NCI-H1105 (cell line): ENCODE measurements around the gene LRRC4.

Experiments
- DNase-seq: peaks from one replicate; lab custom pipeline; 2025; lab: John Stamatoyannopoulos, UW

The LRRC4 gene

GRCh38 chr7:128059143-128059988 is 28.1 kb upstream of the LRRC4 start:
- DNase-seq = no peak

GRCh38 chr7:128057909-128058308 is 26.7 kb upstream of the LRRC4 start:
- no peak for DNase-seq

GRCh38 chr7:128056901-128057300 is 25.7 kb upstream of the LRRC4 start:
- no peak for DNase-seq

GRCh38 chr7:128055637-128056036 is 24.4 kb upstream of the LRRC4 start:
- no peak for DNase-seq

GRCh38 chr7:128054511-128054910 is 23.3 kb upstream of the LRRC4 start:
- no peak for DNase-seq

GRCh38 chr7:128053991-128054390 is 22.8 kb upstream of the LRRC4 start:
- no peak for DNase-seq

GRCh38 chr7:128053023-128053422 is 21.8 kb upstream of the LRRC4 start:
- DNase-seq = peak; percentile 90

GRCh38 chr7:128052404-128052803 is 21.2 kb upstream of the LRRC4 start:
- no peak for DNase-seq

- no peak for DNase-seq
These were observed 14.5 kb upstream of the LRRC4 start for GRCh38 chr7:128045766-128046165.

GRCh38 chr7:128045158-128045557 is 13.9 kb upstream of the LRRC4 start:
- no peak for DNase-seq

- no peak for DNase-seq
These were observed 12.8 kb upstream of the LRRC4 start for GRCh38 chr7:128044064-128044463.

GRCh38 chr7:128042012-128042411 is 10.8 kb upstream of the LRRC4 start:
- DNase-seq = no peak

- DNase-seq = no peak
These were observed 10.0 kb upstream of the LRRC4 start for GRCh38 chr7:128041203-128041602.

- DNase-seq = no peak
These were observed 9.0 kb upstream of the LRRC4 start for GRCh38 chr7:128040205-128040604.

GRCh38 chr7:128039544-128039953 is 8.3 kb upstream of the LRRC4 start:
- no peak for DNase-seq

GRCh38 chr7:128037880-128038619 is 6.8 kb upstream of the LRRC4 start:
- DNase-seq = no peak

- DNase-seq = no peak
These were observed 5.8 kb upstream of the LRRC4 start for GRCh38 chr7:128037081-128037480.

GRCh38 chr7:128036226-128036940 is 5.1 kb upstream of the LRRC4 start:
- no peak for DNase-seq

GRCh38 chr7:128035712-128036111 is 4.5 kb upstream of the LRRC4 start:
- DNase-seq = peak; percentile 11

GRCh38 chr7:128034825-128035224 is 3.6 kb upstream of the LRRC4 start:
- no peak for DNase-seq

GRCh38 chr7:128033246-128033645 is 2.0 kb upstream of the LRRC4 start:
- DNase-seq = no peak

GRCh38 chr7:128032605-128033235 is 1.5 kb upstream of the LRRC4 start:
- no peak for DNase-seq
